GM18868 (cell line): ENCODE measurements around the gene SLC26A11.
"Not testable (repeated sequence)": the region's sequence is repeated elsewhere in the genome, so short reads cannot be mapped to it uniquely, and the experiment has no call there.

ENCODE experiments used
- ATAC-seq: cut with Tn5 transposase; IDR thresholded peaks from one replicate; pipeline ENCODE4 v1.9.1; 2021; ENCODE audit warnings: mild to moderate bottlenecking, moderate library complexity; ENCODE audit not compliant: unreplicated experiment

SLC26A11 gene

DNA sequence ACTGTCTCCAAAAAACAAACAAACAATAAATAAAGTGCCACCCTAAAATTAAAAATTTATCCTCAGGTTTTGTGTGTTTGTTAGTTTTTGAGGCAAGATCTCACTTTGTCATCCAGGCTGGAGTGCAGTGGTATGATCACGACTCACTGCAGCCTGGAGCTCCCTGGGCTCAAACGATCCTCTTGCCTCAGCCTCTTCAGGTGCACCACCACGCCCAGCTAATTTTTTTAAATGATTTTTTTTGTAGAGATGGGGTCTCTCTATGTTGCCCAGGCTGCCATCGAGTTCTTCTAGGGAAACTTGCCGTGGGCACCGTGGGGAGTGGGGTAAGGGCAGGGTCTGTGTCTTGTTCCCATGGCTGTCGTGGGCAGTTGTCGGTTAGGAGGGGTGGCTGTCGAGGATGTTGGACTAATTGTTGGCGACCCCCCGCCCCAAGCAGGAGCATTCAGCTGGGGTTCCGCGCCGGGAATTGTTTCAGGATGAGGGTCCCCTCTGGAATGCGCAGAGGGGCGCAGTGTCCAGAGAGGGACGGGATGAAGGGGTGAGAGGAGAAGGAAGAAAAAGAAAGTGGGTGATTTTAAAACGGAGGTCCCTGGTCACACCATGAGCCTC is 39.3 kb downstream of the SLC26A11 start:
- ATAC-seq: no peak

DNA sequence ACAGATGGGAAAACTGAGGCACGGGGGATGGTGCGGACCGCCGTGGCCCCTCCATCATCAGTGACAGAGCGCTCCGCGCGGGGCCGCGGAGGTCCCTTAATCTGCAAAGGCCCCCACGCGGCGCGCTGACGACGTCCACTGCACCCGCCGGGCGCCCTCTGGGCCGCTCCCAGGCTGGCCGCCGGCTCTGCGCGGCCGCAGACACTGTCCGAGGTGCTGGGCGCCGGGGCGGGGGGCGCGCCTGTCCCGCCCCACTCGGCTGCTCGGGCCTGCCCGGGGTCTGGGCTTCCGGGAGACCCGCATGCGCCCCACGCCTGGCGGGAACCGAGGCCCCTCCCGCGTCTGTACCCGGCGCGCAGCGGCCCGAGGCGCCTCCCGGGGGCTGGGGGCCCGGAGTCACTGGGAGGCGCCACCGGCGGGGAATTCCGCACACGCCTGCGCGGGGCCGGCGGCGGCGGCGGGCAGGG is 39.9 kb downstream of the SLC26A11 start:
- peak; percentile 34 for ATAC-seq

DNA sequence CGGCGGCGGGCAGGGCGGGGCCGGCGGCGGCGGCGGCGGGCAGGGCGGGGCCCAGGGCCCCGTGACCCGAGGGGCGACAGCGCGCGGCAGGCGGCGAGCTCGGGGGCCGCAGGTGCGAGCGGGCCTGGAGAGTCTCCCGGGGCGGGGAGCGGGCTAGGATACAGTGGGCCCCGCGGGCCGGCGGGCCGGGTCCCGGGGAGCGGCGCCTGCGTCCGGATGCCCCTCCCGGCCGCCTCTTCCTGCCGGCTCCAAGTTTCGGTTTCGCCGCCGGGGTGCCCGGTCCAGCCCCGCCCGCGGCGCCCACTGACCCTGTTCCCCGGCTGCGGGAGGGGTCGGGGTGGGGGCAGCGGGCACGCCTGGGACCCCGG is 40.5 kb downstream of the SLC26A11 start, which contains the start of gene RNF213:
Gene RNF213, plus strand, starts transcription at position 62 of the 368 bp plus-strand sequence. CDS start 2,830 bp downstream, outside the sequence.
- no peak for ATAC-seq

GRCh38 chr17:80261159-80261894 is 41.1 kb downstream of the SLC26A11 start:
- no peak for ATAC-seq

DNA sequence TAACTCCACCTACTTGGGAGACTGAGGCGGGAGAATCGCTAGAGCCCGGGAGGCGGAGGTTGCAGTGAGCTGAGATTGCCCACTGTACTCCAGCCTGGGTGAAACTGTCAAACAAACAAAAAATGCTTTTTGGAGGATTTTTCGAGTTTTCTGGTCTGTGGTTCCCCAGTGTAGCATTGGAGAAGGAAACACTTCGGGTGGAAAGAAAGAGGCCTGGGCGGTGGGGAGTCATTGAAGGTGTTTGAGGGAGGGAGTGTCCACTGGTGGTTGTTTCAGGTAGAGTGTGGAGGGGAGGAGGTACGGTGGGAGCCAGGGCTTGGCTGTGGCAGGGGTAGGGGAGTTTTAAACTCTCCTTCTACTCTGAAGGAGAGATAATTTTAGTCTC is 41.7 kb downstream of the SLC26A11 start:
- ATAC-seq: no peak

DNA sequence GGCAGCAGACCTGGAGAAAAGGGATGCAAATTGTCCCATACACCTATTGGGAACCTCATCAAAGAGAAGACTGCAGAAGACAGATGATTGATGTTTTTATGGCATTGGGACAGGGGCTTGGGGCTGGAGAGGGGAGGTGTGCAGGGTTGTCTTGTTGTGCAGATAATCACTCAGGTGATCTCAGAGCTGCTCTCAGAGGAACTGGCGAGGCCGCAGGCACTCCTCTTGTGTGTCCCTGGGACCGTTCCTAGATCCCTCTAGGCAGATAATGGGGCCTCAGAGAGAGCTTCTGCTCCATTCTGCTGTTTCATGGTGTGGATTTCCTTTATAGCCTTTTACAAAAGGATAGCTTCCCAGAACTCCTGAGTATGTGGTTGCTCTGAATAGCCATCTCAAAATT is 42.1 kb downstream of the SLC26A11 start:
- no peak for ATAC-seq

- no peak for ATAC-seq
Measured at GRCh38 chr17:80262775-80263244, 42.6 kb downstream of the SLC26A11 start.

GRCh38 chr17:80263253-80264204 is 43.3 kb downstream of the SLC26A11 start:
- peak; percentile 57 for ATAC-seq

DNA sequence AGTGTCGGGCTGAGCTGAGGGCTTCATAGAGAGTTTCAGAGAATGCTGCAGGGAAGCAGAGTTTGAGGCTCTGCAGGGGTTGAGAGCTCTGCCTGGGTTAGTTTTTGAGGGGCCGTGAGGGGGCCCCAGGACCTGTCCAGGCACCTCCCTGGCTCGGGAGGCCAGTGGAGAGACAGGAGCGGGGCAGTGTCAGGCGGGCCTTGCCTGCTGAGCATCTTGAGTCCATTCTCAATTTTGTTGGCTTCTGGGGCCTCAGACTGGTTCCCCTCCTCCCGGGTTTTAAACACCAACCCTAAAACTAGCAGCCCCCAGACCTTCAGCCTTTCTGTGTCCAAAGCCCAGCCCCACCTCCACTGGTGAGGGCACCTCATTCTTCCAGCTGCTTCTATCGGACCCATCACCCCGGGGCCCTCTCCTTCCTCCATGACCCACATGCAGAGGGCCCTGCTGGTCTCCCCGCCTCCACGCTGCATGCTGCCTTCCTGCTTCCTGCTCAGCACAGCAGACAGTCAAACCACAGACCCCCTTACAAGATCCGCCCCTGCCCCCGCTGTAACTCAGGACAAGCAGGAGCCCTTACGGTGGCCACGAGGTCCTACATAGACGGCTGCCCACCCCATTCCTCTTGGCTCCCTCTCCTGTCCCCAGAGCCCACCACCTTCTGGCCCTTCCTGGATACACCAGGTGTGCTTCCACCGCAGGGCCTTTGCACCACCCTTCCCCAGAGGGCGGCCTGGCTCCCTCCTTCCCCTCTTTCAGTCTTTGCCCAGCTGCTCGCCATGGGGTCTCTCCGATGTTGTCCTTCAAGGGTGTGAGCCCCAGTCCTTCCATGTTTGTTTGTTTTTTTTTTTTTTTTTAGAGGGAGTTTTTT is 44.2 kb downstream of the SLC26A11 start:
- no peak for ATAC-seq

DNA sequence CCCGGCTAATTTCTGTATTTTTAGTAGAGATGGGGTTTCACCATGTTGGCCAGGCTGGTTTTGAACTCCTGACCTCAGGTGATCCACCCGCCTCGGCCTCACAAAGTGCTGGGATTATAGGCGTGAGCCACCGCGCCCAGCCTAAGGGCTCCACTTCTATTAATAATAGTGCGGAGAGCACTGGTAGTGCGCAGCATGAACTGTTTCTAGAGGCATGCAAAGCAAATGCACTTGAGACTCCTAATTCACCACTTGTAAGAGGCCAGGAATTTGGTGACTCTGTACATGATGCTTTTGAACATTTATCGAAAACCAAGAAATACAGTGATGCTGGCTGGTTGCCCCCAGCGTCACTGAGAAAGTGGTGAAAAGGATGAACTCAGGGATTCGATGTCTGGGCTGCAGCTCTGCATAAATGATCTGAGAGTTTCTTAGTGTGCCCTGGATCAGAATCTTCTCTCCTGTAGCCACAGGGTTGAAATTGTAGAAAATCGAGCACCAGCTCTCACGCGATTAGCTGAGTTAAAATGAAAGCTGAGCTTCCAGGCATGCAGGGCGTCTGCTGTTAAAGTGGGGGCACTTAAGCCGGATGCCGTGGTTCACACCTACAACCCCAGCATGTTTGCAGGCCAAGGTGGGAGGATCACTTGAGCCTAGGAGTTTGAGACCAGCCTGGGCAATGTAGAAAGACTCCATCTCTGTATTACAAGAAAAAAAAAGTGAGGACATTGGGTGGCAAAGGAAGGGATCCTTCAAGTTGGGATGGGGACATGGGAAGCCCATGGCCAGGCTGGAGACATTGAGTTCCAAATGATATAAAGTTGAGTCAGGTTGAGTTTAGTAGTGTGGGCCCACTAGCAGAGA is 45.2 kb downstream of the SLC26A11 start:
- no peak for ATAC-seq

GRCh38 chr17:80267391-80267790 is 47.2 kb downstream of the SLC26A11 start:
- ATAC-seq: no peak

DNA sequence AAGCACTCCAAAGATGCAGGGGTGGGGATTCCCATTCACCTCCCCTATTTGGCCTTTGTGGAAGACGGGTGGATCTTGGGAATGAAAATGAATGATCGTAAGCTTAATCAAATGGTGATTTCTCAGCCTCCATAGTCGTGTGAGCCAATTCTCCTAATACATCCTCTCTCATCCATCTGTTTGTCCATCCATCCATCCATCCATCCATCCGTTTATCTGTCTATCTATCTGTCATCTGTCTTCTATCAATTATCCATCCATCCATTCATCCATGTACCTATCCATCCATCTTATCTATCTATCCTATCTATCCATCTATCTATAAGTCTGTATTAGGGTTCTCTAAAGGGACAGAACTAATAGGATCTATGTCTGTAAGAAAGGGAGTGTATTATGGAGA is 48.2 kb downstream of the SLC26A11 start:
- no peak for ATAC-seq

GRCh38 chr17:80269405-80269807 is 49.2 kb downstream of the SLC26A11 start:
- no peak for ATAC-seq

GRCh38 chr17:80270104-80270503 is 49.9 kb downstream of the SLC26A11 start:
- ATAC-seq: no peak

DNA sequence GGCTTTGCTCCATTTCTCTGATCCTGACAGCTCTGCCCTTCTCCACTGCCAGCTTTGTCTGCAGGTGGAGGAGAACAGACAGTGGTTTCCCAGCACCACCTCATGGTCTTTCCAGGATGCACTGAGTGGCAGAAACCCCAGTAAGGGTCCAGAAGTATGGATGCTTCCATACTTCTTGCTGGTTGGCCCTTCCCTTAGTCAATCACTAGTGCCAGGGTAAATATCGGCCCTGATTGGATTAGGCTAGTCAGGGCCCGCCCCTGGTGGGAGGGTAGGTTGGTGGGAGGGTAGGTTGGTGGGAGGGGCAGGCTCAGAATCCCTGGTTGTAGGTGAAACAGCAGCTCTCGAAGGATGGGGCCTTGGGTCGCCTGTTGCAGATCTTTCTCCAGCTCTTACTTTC is 50.6 kb downstream of the SLC26A11 start:
- ATAC-seq: no peak

DNA sequence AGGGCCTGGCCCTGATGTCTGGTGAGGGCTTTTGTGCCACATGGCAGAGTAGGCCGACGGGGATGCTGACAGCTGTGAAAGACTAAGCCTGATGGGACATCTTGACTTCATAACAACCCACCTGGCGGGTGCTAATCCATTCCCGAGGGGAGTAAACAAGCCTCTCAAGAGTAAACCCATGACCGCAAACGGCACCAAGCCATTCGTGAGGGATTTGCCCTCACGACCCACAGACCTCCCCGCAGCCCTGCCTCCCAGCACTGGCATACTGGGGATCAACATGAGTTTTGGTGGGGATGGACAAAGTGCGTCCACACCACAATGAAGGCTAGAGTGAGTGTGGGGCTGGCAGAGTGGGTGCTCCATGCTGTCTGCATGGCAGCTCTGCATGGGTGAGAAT is 52.1 kb downstream of the SLC26A11 start:
- no peak for ATAC-seq

DNA sequence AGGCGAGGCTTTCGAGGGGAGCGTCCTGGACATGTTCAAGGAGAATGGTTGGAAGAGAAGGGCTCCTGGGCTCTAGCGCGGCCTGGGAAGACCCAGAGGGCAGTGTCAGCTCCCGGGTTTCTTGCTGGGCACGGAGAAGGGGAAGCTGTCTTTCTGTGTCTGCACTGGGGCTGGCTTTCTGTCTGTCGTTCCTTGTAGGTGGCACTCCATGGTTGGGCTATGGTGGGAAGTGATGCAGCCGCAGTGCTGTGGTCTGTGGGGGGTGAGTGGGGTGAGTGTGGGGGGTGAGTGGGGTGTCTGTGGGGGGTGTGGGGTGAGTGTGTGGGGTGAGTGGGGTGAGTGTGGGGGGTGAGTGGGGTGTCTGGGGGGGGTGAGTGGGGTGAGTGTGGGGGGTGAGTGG is 54.1 kb downstream of the SLC26A11 start:
- ATAC-seq: no peak

DNA sequence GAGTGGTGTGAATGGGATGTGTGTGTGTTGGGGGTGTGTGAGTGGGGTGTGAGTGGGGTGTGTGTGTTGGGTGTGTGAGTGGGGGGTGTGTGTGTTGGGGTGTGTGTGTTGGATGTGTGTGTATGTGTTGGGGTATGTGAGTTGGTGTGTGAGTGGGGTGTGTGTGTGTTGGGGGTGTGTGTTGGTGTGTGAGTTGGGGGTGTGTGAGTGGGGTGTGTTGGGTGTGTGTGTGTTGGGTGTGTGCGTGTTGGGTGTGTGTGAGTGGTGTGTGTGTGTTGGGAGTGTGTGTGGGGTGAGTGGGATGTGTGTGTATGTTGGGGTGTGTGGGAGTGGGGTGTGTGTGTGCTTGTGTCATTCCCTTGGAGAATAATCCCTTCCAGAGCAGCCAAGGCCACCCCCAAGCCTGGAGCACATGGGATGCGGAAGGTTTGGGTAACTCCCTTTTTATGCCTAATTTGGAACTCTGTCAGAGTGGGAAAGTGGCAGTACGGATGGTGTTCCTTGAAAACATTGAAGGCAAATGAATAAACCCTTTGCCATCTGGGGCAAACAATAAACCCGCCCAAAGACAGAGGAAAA is 54.7 kb downstream of the SLC26A11 start:
- ATAC-seq: no peak

DNA sequence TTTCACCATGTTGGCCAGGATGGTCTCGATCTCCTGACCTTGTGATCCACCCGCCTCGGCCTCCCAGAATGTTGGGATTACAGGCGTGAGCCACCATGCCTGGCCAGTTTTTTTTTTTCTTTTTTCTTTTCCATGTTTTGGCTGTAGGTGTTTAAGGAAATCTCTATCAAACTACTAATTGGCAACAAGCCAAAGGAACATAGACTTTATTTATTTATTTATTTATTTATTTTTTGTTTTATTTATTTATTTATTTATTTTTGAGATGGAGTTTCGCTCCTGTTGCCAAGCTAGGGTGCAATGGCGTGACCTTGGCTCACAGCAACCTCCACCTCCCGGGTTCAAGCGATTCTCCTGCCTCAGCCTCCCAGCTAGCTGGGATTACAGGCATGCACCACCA is 55.6 kb downstream of the SLC26A11 start:
- not testable (repeated sequence) for ATAC-seq
